Ishikawa (cell line): ENCODE measurements around the gene KAT7.

ENCODE experiments used
- EP300 ChIP-seq: IDR thresholded peaks from 2 replicates; pipeline ENCODE4 v1.6.1; 2012; ENCODE audit warnings: borderline replicate concordance
- FOXM1 ChIP-seq: IDR thresholded peaks from 2 replicates; pipeline ENCODE4 v1.6.1; 2012; ENCODE audit warnings: low read depth, borderline replicate concordance
- RAD21 ChIP-seq: IDR thresholded peaks from 2 replicates; pipeline ENCODE4 v1.6.1; 2012; ENCODE audit warnings: low read depth
- TAF1 ChIP-seq: IDR thresholded peaks from 2 replicates; pipeline ENCODE4 v1.6.1; 2012; ENCODE audit warnings: low read depth, mild to moderate bottlenecking
- TCF12 ChIP-seq: IDR thresholded peaks from 2 replicates; pipeline ENCODE4 v1.6.1; 2012; ENCODE audit warnings: low read depth
- TEAD4 ChIP-seq: IDR thresholded peaks from 2 replicates; pipeline ENCODE4 v1.6.1; 2012
- YY1 ChIP-seq: IDR thresholded peaks from 2 replicates; pipeline ENCODE4 v1.6.1; 2012; ENCODE audit warnings: low read depth
- ZBTB7A ChIP-seq: IDR thresholded peaks from 2 replicates; pipeline ENCODE4 v1.6.1; 2012; ENCODE audit warnings: low read depth
- TF ChIP-seq, protein P1 (sequence below): IDR thresholded peaks from 2 replicates; pipeline ENCODE4 v1.6.1; 2012
- TF ChIP-seq, protein P2 (sequence below): IDR thresholded peaks from 2 replicates; pipeline ENCODE4 v1.6.1; 2012; ENCODE audit warnings: low read depth, mild to moderate bottlenecking
- TF ChIP-seq, protein P3 (sequence below): IDR thresholded peaks from 2 replicates; pipeline ENCODE4 v1.6.1; 2012

DNA sequence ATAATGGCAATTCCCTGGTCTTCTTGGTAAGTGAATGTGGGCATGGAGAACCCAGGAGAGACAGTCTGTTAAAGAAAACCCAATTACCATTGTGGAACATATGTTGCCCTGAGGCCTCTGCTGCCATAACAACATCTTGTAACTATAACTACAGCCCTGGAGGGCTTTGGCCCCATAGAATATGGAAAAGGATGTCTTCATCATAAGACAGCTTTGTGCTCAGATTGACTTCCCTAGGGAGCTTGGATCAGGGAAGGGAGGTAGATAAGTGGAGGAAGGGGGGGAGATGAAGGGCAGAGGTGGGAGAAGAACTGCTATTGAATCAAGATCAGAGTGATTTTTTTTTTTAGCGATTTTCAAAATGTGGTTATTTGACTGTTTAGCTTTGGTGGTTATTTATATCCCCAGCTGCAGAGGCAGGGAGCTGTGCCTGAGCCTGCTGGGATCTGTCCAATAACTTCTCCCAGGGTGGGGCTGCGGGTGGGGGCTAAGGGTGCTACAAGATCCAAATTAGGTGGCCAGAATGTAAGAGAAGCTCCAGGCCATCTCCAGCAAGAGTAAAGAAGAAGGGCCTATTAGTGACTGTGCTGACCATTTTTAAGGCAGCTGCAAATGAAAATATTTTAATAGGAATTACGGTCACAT lies 5.3 kb upstream of the KAT7 start:
- TF ChIP-seq ZBTB7A (no peak), RAD21 (no peak), EP300 (no peak), TEAD4 (no peak), TCF12 (no peak), FOXM1 (no peak), TAF1 (no peak), YY1 (no peak)
- TF ChIP-seq, protein P1, sequence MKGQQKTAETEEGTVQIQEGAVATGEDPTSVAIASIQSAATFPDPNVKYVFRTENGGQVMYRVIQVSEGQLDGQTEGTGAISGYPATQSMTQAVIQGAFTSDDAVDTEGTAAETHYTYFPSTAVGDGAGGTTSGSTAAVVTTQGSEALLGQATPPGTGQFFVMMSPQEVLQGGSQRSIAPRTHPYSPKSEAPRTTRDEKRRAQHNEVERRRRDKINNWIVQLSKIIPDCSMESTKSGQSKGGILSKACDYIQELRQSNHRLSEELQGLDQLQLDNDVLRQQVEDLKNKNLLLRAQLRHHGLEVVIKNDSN: no peak
- TF ChIP-seq, protein P2, sequence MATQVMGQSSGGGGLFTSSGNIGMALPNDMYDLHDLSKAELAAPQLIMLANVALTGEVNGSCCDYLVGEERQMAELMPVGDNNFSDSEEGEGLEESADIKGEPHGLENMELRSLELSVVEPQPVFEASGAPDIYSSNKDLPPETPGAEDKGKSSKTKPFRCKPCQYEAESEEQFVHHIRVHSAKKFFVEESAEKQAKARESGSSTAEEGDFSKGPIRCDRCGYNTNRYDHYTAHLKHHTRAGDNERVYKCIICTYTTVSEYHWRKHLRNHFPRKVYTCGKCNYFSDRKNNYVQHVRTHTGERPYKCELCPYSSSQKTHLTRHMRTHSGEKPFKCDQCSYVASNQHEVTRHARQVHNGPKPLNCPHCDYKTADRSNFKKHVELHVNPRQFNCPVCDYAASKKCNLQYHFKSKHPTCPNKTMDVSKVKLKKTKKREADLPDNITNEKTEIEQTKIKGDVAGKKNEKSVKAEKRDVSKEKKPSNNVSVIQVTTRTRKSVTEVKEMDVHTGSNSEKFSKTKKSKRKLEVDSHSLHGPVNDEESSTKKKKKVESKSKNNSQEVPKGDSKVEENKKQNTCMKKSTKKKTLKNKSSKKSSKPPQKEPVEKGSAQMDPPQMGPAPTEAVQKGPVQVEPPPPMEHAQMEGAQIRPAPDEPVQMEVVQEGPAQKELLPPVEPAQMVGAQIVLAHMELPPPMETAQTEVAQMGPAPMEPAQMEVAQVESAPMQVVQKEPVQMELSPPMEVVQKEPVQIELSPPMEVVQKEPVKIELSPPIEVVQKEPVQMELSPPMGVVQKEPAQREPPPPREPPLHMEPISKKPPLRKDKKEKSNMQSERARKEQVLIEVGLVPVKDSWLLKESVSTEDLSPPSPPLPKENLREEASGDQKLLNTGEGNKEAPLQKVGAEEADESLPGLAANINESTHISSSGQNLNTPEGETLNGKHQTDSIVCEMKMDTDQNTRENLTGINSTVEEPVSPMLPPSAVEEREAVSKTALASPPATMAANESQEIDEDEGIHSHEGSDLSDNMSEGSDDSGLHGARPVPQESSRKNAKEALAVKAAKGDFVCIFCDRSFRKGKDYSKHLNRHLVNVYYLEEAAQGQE: no peak
- TF ChIP-seq, protein P3, sequence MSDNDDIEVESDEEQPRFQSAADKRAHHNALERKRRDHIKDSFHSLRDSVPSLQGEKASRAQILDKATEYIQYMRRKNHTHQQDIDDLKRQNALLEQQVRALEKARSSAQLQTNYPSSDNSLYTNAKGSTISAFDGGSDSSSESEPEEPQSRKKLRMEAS: no peak
